Calu3 (cell line): Measurements from ENCODE around the gene FREM1. TPM values are rescaled to one million over a fixed set of nuclear protein-coding genes. Genes with fewer than 3 reads are reported as not detected.

Experiments
- BruUV-seq: library from RNA; stranded (reverse); fragments of 400-500 nt; replicated peaks from 2 replicates; lab custom pipeline; 2021; lab: Mats Ljungman, UMichigan
- CTCF ChIA-PET: fragments of 300-600 bp; sonication (Branson Sonifier 250); formaldehyde crosslinking; loops from one replicate; lab custom pipeline; 2022; ENCODE audit warnings: antibody characterized with exemption; lab: Charles Lee
- DNase-seq: peaks from one replicate; pipeline ENCODE4 v3.0.0; 2022
- H3K27ac Mint-ChIP-seq: one replicate; pipeline ENCODE4 v1.8.0; 2022; ENCODE audit warnings: mixed read lengths; ENCODE audit not compliant: unreplicated experiment
- H3K27me3 Mint-ChIP-seq: one replicate; pipeline ENCODE4 v1.8.0; 2022; ENCODE audit warnings: mixed read lengths; ENCODE audit not compliant: unreplicated experiment
- H3K36me3 Mint-ChIP-seq: one replicate; pipeline ENCODE4 v1.8.0; 2022; ENCODE audit warnings: mild to moderate bottlenecking, moderate library complexity, mixed read lengths; ENCODE audit not compliant: insufficient read depth, unreplicated experiment
- H3K4me1 Mint-ChIP-seq: one replicate; pipeline ENCODE4 v1.8.0; 2022; ENCODE audit warnings: mild to moderate bottlenecking, low read depth, mixed read lengths; ENCODE audit not compliant: unreplicated experiment
- H3K4me3 Mint-ChIP-seq: one replicate; pipeline ENCODE4 v1.8.0; 2022; ENCODE audit warnings: mild to moderate bottlenecking, low read depth, moderate library complexity, mixed read lengths; ENCODE audit not compliant: unreplicated experiment
- H3K9me3 Mint-ChIP-seq: one replicate; pipeline ENCODE4 v1.8.0; 2022; ENCODE audit warnings: low read depth, mixed read lengths; ENCODE audit not compliant: unreplicated experiment
- CTCF ChIP-seq: fragments of 200-600 bp; IDR thresholded peaks from one replicate; pipeline ENCODE4 v1.8.0; 2022; ENCODE audit warnings: antibody characterized with exemption; ENCODE audit not compliant: unreplicated experiment
- intact Hi-C: fragments of 100-400 bp; cut with micrococcal nuclease; formaldehyde crosslinking; loops from one replicate; pipeline ENCODE4 v1.10.0; 2022; ENCODE audit not compliant: unreplicated experiment
- total RNA-seq: library from RNA; stranded (reverse); gene quantifications from 2 replicates; pipeline ENCODE4 v1.2.3, GENCODE V29; 2022

Gene FREM1
- total RNA-seq, 1 experiment from 2014 or later: not detected

GRCh38 chr9:14723301-14723700, 186.9 kb downstream of the FREM1 start:
- intact Hi-C loops: no loop called here
- CTCF ChIA-PET: interaction anchor here (1.2 kb wide), 1 partner anchor 46 kb away, joined by 3 read pairs; no protein-coding TSS in a partner anchor
- H3K27ac Mint-ChIP-seq: no peak overlapping the region
- TF ChIP-seq CTCF: no peak
- H3K4me1 Mint-ChIP-seq: no peaks in the 10 kb centered on the region
- H3K4me3 Mint-ChIP-seq: no peak overlapping the region
- no peak for DNase-seq
- peaks cover 32% of the 10 kb centered on the region for H3K27me3 Mint-ChIP-seq
- H3K9me3 Mint-ChIP-seq: no peaks in the 10 kb centered on the region
- no TSS peak for BruUV-seq
- no peaks in the 10 kb centered on the region for H3K36me3 Mint-ChIP-seq

DNA sequence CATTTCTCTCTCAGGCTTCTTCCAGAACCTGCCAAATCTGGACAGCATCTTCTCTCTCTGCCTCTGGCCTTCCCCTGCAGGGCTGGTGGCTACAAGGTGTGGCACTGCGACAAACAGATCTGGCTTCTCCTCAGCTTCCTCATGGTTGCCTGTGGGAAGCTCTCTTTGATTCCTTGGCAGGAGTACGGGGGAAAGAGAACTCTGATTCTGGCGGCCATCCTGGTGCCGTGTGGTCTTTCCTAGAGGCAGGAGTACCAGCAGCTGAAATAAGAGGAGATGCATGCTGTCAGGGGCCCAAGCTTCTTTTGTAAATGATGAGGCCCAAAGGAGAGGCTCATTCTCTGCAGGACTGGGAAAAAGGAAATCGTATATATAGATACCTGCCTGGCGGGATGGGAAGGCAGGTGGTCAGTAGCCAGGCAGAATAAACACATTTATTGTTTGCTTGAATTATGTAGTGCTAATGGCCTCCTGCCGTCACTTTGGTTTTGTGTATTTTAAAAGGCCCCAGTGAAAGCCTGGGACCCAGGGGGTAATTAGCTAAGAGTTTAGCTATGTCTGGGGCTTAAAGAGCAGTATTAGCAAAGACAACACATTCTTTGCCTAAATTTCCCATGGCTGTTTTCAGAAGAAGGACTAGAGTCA, 187.7 kb downstream of the FREM1 start, which contains the start of gene CER1:
Gene CER1 (minus strand): TSS at position 343 of the 645 bp plus-strand sequence. CDS start 61 bp downstream, at position 282.
- Mint-ChIP-seq H3K36me3 (no peaks in the 10 kb centered on the region), H3K27me3 (peaks cover 40% of the 10 kb centered on the region), H3K4me3 (no peak within 1 kb of the TSS), H3K9me3 (no peaks in the 10 kb centered on the region), H3K4me1 (no peaks in the 10 kb centered on the region), H3K27ac (no peak within 1 kb of the TSS)
- no TSS peak for BruUV-seq
- CTCF ChIA-PET: no interaction called here
- intact Hi-C loops: no loop called here
- no peak for DNase-seq
- no peak for TF ChIP-seq CTCF

DNA sequence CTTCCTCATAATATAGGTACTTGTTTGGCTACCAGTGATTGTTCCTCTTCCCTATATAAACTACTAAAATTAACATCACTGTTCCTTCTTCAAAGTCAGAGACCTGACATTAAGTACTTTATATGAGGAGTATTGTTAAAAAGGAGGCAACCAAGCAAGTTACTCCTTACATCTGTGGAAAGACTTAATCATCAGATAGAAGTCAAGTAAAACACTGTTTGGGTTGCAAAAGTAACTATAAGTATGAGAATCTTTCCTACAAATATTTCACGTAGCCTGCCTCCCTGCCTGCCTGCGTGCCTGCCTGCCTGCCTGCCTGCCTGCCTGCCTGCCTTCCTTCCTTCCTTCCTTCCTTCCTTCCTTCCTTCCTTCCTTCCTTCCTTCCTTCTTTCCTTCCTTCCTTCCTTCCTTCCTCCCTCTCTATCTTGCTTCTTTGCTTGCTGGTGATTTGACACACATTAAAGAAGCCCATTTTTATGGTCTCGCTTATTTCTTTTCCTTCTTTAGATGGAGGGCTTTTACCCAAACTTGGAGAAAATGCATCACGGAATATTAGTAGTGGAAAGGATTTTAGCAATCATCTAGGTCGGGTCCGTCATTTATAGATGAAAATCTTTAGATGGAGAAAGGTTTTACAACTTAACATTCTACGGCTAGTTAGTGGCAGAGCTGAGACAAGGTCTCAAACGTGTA, 190.9 kb downstream of the FREM1 start:
- intact Hi-C loops: no loop called here
- CTCF ChIA-PET: no interaction called here
- H3K27ac Mint-ChIP-seq: no peak overlapping the region
- no peak for TF ChIP-seq CTCF
- H3K36me3 Mint-ChIP-seq: no peaks in the 10 kb centered on the region
- no peak for DNase-seq
- BruUV-seq: no TSS peak
- no peaks in the 10 kb centered on the region for H3K9me3 Mint-ChIP-seq
- no peaks in the 10 kb centered on the region for H3K4me1 Mint-ChIP-seq
- H3K4me3 Mint-ChIP-seq: no peak overlapping the region
- H3K27me3 Mint-ChIP-seq: peaks cover 41% of the 10 kb centered on the region

DNA sequence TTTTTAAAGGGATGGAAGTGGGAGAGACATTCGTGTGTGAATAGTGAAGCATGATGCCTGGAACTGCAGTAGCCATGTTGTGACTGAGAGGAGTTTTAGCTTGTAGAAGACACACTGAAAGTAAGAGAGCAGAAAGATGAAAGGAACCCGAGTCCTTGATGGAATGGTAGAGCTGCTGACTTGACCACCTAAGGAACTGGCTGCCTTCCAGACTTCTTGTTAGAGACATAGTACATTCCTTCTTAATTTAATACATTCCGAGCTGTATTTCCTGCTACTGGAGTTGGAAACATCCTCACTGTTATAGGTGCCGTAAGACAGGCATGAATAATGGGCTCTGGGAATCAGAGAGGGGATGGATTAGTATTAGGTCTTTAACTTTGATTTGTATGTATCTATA, 195.1 kb downstream of the FREM1 start:
- intact Hi-C loops: no loop called here
- BruUV-seq: no TSS peak
- DNase-seq: no peak
- Mint-ChIP-seq H3K27ac (no peak overlapping the region), H3K36me3 (no peaks in the 10 kb centered on the region), H3K27me3 (peaks cover 21% of the 10 kb centered on the region), H3K9me3 (no peaks in the 10 kb centered on the region), H3K4me1 (no peaks in the 10 kb centered on the region), H3K4me3 (no peak overlapping the region)
- no peak for TF ChIP-seq CTCF
- CTCF ChIA-PET: no interaction called here
